HepG2 (cell line): ENCODE data around the gene TLCD3A. TPM values are rescaled to one million over a fixed set of nuclear protein-coding genes. Genes with fewer than 3 reads are reported as not detected.
A peak's percentile ranks its signal among the peaks of the same experiment; 100 is the strongest.

Experiments
- ATAC-seq: fragments of 200-7000 bp; cut with Tn5 transposase; 3 replicates; pipeline ENCODE4 v1.9.1; 2020; ENCODE audit warnings: mild to moderate bottlenecking, moderate library complexity
- BruUV-seq: library from RNA; stranded (reverse); fragments of 400-500 nt; replicated peaks from 2 replicates; lab custom pipeline; 2021; lab: Mats Ljungman, UMichigan
- CTCF ChIA-PET: fragments of 300-600 bp; formaldehyde crosslinking; extraction: SDS; loops from one replicate; lab custom pipeline; 2021; ENCODE audit warnings: low total read pairs, inconsistent platforms, low intra/inter-chr PET ratio; lab: Yijun Ruan, JAX
- POLR2A ChIA-PET: fragments of 350-600 bp; sonication (Branson Sonifier 250); formaldehyde crosslinking; loops from one replicate; lab custom pipeline; 2020; ENCODE audit warnings: antibody characterized with exemption, inconsistent platforms; lab: Yijun Ruan, JAX
- DNase-seq: peaks from one replicate; pipeline ENCODE4 v3.0.0-alpha.2; 2015; ENCODE audit warnings: low spot score
- FAIRE-seq: peaks from 3 replicates; lab custom pipeline; 2011; peaks lifted over from hg19 to GRCh38; lab: Jason Lieb, UNC
- H2AFZ ChIP-seq: one replicate; pipeline ENCODE4 v1.6.1; 2011; ENCODE audit warnings: low read length, inconsistent platforms
- H3K27ac ChIP-seq: fragments of 300-600 bp; 3 replicates; pipeline ENCODE4 v1.8.0; 2011; ENCODE audit warnings: mixed run types, mild to moderate bottlenecking, mixed read lengths, low read length, inconsistent platforms; ENCODE audit not compliant: insufficient read depth; ENCODE audit errors: extremely low read length
- H3K27me3 ChIP-seq, 2 experiments: fragments of 200-600 bp in 1 of 2; 2 replicates in 1 of 2; 3 replicates in 1 of 2; pipeline versions ENCODE4 v1.6.0 to v1.8.0; 2011; ENCODE audit warnings: low read length in 2 of 2, mild to moderate bottlenecking in 2 of 2, moderate library complexity in 2 of 2, inconsistent platforms in 1 of 2; ENCODE audit not compliant: insufficient read depth in 2 of 2, control insufficient read depth in 1 of 2
- H3K36me3 ChIP-seq, 2 experiments: fragments of 200-600 bp in 1 of 2; replicated peaks in 1 of 2; 2 replicates in 1 of 2; 3 replicates in 1 of 2; pipeline versions ENCODE4 v1.5.1 to v1.8.0; 2011; ENCODE audit warnings: low read length in 2 of 2, inconsistent platforms in 1 of 2; ENCODE audit not compliant: insufficient read depth in 2 of 2, control insufficient read depth in 1 of 2
- H3K4me1 ChIP-seq: 2 replicates; pipeline ENCODE4 v1.5.1; 2012; ENCODE audit warnings: low read length, inconsistent platforms; ENCODE audit not compliant: insufficient read depth
- H3K4me2 ChIP-seq: 2 replicates; pipeline ENCODE4 v1.6.0; 2011; ENCODE audit warnings: low read depth, low read length, inconsistent platforms
- H3K4me3 ChIP-seq, 3 experiments: fragments of 200-600 bp in 1 of 3; sonication (generic), shearing (Covaris generic) in 1 of 3; replicated peaks in 1 of 3; 2 replicates each; pipeline ENCODE4 v1.5.1; 2011 to 2016; ENCODE audit warnings: low read length in 3 of 3, inconsistent platforms in 2 of 3, low read depth in 2 of 3, mild to moderate bottlenecking in 2 of 3, control low read depth in 1 of 3, mixed read lengths in 1 of 3; ENCODE audit not compliant: insufficient read depth in 1 of 3
- H3K79me2 ChIP-seq: one replicate; pipeline ENCODE4 v1.6.1; 2011; ENCODE audit warnings: low read length, inconsistent platforms; ENCODE audit not compliant: insufficient read depth
- H3K9ac ChIP-seq: 2 replicates; pipeline ENCODE4 v1.6.0; 2011; ENCODE audit warnings: mild to moderate bottlenecking, low read depth, low read length, inconsistent platforms; ENCODE audit not compliant: insufficient read depth
- H3K9me3 ChIP-seq: 2 replicates; pipeline ENCODE4 v1.5.1; 2012; ENCODE audit warnings: mild to moderate bottlenecking, low read length
- H4K20me1 ChIP-seq: 2 replicates; pipeline ENCODE4 v1.6.0; 2011; ENCODE audit warnings: inconsistent platforms, mild to moderate bottlenecking, low read length, moderate library complexity; ENCODE audit not compliant: insufficient read depth
- AGO1 ChIP-seq: fragments of 200-400 bp; formaldehyde crosslinking; IDR thresholded peaks from 2 replicates; pipeline ENCODE4 v1.6.1; 2017; ENCODE audit warnings: mild to moderate bottlenecking, low read depth, low read length, moderate library complexity; ENCODE audit not compliant: poor library complexity, severe bottlenecking
- GATAD2A ChIP-seq: IDR thresholded peaks from 2 replicates; pipeline ENCODE4 v1.6.1; 2016
- KDM2A ChIP-seq: sonication (generic); formaldehyde crosslinking; IDR thresholded peaks from 2 replicates; pipeline ENCODE4 v1.4.0; 2020; ENCODE audit warnings: low read depth, missing genetic modification reagents, borderline replicate concordance
- MATR3 ChIP-seq: sonication (generic); formaldehyde crosslinking; IDR thresholded peaks from 2 replicates; pipeline ENCODE4 v1.4.0; 2020; ENCODE audit warnings: missing genetic modification reagents
- MTA3 ChIP-seq: sonication (generic); formaldehyde crosslinking; IDR thresholded peaks from 2 replicates; pipeline ENCODE4 v1.4.0; 2020; ENCODE audit warnings: missing genetic modification reagents
- SAFB2 ChIP-seq: sonication (generic); formaldehyde crosslinking; IDR thresholded peaks from 2 replicates; pipeline ENCODE4 v1.5.1; 2020; ENCODE audit warnings: missing genetic modification reagents, low read depth, mild to moderate bottlenecking, borderline replicate concordance
- SALL2 ChIP-seq: sonication (generic); formaldehyde crosslinking; IDR thresholded peaks from 2 replicates; pipeline ENCODE4 v1.8.1; 2023; ENCODE audit warnings: mild to moderate bottlenecking, missing genetic modification reagents, inconsistent platforms
- SIN3B ChIP-seq: fragments of 150-350 bp; IDR thresholded peaks from 2 replicates; pipeline ENCODE4 v1.6.1; 2014; ENCODE audit warnings: low read length
- SMC3 ChIP-seq: IDR thresholded peaks from 2 replicates; pipeline ENCODE4 v1.6.1; 2011; ENCODE audit warnings: low read length, improper control_type of control experiment
- ZBTB42 ChIP-seq: sonication (generic); formaldehyde crosslinking; IDR thresholded peaks from 2 replicates; pipeline ENCODE4 v1.5.0; 2020; ENCODE audit warnings: mild to moderate bottlenecking, missing genetic modification reagents
- ZNF44 ChIP-seq: sonication (generic); formaldehyde crosslinking; IDR thresholded peaks from 2 replicates; pipeline ENCODE4 v1.5.1; 2020; ENCODE audit warnings: mild to moderate bottlenecking, missing genetic modification reagents
- ZNF501 ChIP-seq: sonication (generic); formaldehyde crosslinking; IDR thresholded peaks from 2 replicates; pipeline ENCODE4 v1.5.1; 2020; ENCODE audit warnings: mild to moderate bottlenecking, moderate library complexity, missing genetic modification reagents
- ZNF598 ChIP-seq: sonication (generic); formaldehyde crosslinking; IDR thresholded peaks from 2 replicates; pipeline ENCODE4 v1.5.1; 2020; ENCODE audit warnings: mild to moderate bottlenecking, missing genetic modification reagents, borderline replicate concordance
- WGBS: methylation state at CpG from one replicate; pipeline ENCODE4 v1.1.6; 2017; ENCODE audit warnings: low lambda C conversion rate; 5-methylcytosine and 5-hydroxymethylcytosine counted together
- in situ Hi-C: cut with HindIII; loops from 2 replicates; pipeline ENCODE4 v1.10.0; 2017; ENCODE audit warnings: low pct_unique_long_range_greater_than_20kb; ENCODE audit not compliant: extremely low pct_ligation_motif_present
- intact Hi-C: fragments of 100-400 bp; cut with micrococcal nuclease; formaldehyde crosslinking; loops from one replicate; pipeline ENCODE4 v1.10.0; 2022; ENCODE audit not compliant: unreplicated experiment
- polyA plus RNA-seq, 8 experiments: library from polyadenylated mRNA; depleted of rRNA in 3 of 8; stranded (reverse) in 7 of 8; unstranded in 1 of 8; fragments of >200 nt; fragmentation: Illumina TruSeq in 4 of 8; extraction: Trizol in 4 of 8; gene quantifications; 2 replicates each; pipeline versions ENCODE4 v1.2.1 to v1.2.3, GENCODE V29; 2011 to 2016; ENCODE audit warnings: low read depth in 4 of 8, missing spikeins in 1 of 8, mixed read lengths in 1 of 8; ENCODE audit not compliant: insufficient read depth in 1 of 8
- total RNA-seq, 5 experiments: library from RNA; depleted of rRNA; stranded (reverse); fragments of >200 nt; fragmentation: Illumina TruSeq; extraction: Trizol; gene quantifications; 2 replicates each; pipeline ENCODE4 v1.2.3, GENCODE V29; 2016; ENCODE audit warnings: low read depth in 1 of 5
- TF ChIP-seq, protein P1 (sequence below): sonication (generic); formaldehyde crosslinking; IDR thresholded peaks from 2 replicates; pipeline ENCODE4 v1.5.0; 2020; ENCODE audit warnings: mild to moderate bottlenecking, missing genetic modification reagents
- TF ChIP-seq, protein P2 (sequence below): sonication (generic); formaldehyde crosslinking; IDR thresholded peaks from 2 replicates; pipeline ENCODE4 v1.4.0; 2020; ENCODE audit warnings: missing genetic modification reagents, borderline replicate concordance

Gene TLCD3A
- total and polyA plus RNA-seq, 2 of the 13 experiments (the other 11 are each of a cell fraction or from before 2014, with no cell fraction given), result 25.2 to 46.6 TPM

DNA sequence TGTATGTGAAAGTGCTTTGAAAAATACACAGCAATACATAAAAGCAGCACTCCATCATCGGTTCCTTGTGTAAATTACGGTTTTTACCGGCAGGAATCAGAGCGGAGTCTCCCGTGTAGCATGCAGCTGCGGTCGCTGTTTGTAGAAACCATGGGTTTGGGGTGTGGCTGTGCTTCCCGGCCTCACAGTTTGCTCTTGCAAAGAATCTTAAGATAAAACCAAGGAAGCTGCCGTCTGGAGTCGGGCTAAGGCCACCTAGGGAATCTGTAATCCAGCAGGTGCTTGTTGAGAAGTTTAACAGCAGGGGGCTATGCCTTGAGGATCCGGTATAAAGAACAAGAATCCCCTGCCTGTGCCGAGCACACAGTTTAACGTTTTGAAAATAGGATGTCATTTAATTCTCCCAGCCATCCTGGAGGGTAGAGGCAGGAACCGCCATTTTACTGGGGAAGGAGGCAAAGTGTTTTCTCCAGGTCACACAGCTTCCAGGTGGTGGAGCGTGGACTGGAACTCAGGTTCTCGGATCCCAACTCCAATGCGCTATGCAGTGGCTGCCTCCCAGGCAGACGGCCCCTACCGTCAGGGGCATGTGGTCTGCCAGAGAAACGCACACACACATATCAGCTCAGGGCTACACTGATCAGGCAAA lies 6.0 kb upstream of the TLCD3A start:
- Histone ChIP-seq H3K36me3 (no peaks in the 10 kb centered on the region), H3K27ac (peak overlapping the region; percentile 21), H3K79me2 (no peaks in the 10 kb centered on the region), H3K4me1 (peaks cover 50% of the 10 kb centered on the region), H3K9me3 (no peaks in the 10 kb centered on the region), H3K9ac (peak overlapping the region; percentile 29), H3K4me3 (peak overlapping the region; percentile 13 to 60 (median 35); a peak in 5 of 6 replicates), H3K27me3 (no peaks in the 10 kb centered on the region), H4K20me1 (no peaks in the 10 kb centered on the region), H3K4me2 (peak overlapping the region; percentile 96), H2AFZ (peak overlapping the region; percentile 25)
- peak; percentile 92 for ATAC-seq
- intact Hi-C loops, result no loop called here
- in situ Hi-C loops, result no loop called here
- WGBS, result 14% methylated on average over 14 of the region's 20 CpGs
- peak; percentile 57 for FAIRE-seq
- CTCF ChIA-PET, result no interaction called here
- POLR2A ChIA-PET, result interaction anchor here (1.1 to 1.7 kb wide), 2 partner anchors 11 to 18 kb away, joined by 4 to 6 read pairs; no protein-coding TSS in a partner anchor
- no TSS peak for BruUV-seq
- DNase-seq, result no peak
- no peak for TF ChIP-seq AGO1
- TF ChIP-seq ZBTB42 (CRISPR knock-in tag), result no peak
- TF ChIP-seq SAFB2 (CRISPR knock-in tag), result 0 out of 2 replicates have a peak, but pooled peaks have one; percentile 51
- no peak for TF ChIP-seq SIN3B
- TF ChIP-seq ZNF598 (CRISPR knock-in tag), result no peak
- TF ChIP-seq SALL2 (CRISPR knock-in tag), result no peak
- no peak for TF ChIP-seq MTA3 (CRISPR knock-in tag)
- TF ChIP-seq SMC3, result no peak
- peak; percentile 69 for TF ChIP-seq ZNF501
- TF ChIP-seq, protein P1, sequence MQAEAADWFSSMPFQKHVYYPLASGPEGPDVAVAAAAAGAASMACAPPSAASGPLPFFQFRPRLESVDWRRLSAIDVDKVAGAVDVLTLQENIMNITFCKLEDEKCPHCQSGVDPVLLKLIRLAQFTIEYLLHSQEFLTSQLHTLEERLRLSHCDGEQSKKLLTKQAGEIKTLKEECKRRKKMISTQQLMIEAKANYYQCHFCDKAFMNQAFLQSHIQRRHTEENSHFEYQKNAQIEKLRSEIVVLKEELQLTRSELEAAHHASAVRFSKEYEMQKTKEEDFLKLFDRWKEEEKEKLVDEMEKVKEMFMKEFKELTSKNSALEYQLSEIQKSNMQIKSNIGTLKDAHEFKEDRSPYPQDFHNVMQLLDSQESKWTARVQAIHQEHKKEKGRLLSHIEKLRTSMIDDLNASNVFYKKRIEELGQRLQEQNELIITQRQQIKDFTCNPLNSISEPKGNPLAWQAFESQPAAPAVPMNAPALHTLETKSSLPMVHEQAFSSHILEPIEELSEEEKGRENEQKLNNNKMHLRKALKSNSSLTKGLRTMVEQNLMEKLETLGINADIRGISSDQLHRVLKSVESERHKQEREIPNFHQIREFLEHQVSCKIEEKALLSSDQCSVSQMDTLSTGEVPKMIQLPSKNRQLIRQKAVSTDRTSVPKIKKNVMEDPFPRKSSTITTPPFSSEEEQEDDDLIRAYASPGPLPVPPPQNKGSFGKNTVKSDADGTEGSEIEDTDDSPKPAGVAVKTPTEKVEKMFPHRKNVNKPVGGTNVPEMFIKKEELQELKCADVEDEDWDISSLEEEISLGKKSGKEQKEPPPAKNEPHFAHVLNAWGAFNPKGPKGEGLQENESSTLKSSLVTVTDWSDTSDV (CRISPR knock-in tag), result no peak
- TF ChIP-seq MATR3 (CRISPR knock-in tag), result no peak
- peak; percentile 57; the same call in 1 of the 2 replicates for TF ChIP-seq KDM2A
- TF ChIP-seq ZNF44 (CRISPR knock-in tag), result no peak
- TF ChIP-seq, protein P2, sequence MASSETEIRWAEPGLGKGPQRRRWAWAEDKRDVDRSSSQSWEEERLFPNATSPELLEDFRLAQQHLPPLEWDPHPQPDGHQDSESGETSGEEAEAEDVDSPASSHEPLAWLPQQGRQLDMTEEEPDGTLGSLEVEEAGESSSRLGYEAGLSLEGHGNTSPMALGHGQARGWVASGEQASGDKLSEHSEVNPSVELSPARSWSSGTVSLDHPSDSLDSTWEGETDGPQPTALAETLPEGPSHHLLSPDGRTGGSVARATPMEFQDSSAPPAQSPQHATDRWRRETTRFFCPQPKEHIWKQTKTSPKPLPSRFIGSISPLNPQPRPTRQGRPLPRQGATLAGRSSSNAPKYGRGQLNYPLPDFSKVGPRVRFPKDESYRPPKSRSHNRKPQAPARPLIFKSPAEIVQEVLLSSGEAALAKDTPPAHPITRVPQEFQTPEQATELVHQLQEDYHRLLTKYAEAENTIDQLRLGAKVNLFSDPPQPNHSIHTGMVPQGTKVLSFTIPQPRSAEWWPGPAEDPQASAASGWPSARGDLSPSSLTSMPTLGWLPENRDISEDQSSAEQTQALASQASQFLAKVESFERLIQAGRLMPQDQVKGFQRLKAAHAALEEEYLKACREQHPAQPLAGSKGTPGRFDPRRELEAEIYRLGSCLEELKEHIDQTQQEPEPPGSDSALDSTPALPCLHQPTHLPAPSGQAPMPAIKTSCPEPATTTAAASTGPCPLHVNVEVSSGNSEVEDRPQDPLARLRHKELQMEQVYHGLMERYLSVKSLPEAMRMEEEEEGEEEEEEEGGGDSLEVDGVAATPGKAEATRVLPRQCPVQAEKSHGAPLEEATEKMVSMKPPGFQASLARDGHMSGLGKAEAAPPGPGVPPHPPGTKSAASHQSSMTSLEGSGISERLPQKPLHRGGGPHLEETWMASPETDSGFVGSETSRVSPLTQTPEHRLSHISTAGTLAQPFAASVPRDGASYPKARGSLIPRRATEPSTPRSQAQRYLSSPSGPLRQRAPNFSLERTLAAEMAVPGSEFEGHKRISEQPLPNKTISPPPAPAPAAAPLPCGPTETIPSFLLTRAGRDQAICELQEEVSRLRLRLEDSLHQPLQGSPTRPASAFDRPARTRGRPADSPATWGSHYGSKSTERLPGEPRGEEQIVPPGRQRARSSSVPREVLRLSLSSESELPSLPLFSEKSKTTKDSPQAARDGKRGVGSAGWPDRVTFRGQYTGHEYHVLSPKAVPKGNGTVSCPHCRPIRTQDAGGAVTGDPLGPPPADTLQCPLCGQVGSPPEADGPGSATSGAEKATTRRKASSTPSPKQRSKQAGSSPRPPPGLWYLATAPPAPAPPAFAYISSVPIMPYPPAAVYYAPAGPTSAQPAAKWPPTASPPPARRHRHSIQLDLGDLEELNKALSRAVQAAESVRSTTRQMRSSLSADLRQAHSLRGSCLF (CRISPR knock-in tag), result no peak
- 0 out of 2 replicates have a peak, but pooled peaks have one; percentile 6 for TF ChIP-seq GATAD2A (CRISPR knock-in tag)
